ENCODE measurements around the gene ZNF865.
"Not testable (repeated sequence)": the region's sequence is repeated elsewhere in the genome, so short reads cannot be mapped to it uniquely, and the experiment has no call there.

ZNF865 gene

GRCh38 chr19:55605637-55606470 is at the start of gene ZNF865:
Gene ZNF865, plus strand, starts transcription at chr19:55605647. Its CDS starts 7,972 bp downstream, at chr19:55613619.
- DNase-seq (ENCODE audit: low spot score) = peak; percentile 93

GRCh38 chr19:55559684-55560083 is 45.8 kb upstream of the ZNF865 start:
- DNase-seq (ENCODE audit: low spot score) = no peak

GRCh38 chr19:55563261-55563690 is 42.2 kb upstream of the ZNF865 start:
- DNase-seq (ENCODE audit: low spot score) = no peak

GRCh38 chr19:55566823-55567222 is 38.6 kb upstream of the ZNF865 start:
- no peak for DNase-seq (ENCODE audit: low spot score)

GRCh38 chr19:55567708-55568328 is 37.6 kb upstream of the ZNF865 start:
- no peak for DNase-seq (ENCODE audit: low spot score)

GRCh38 chr19:55569477-55569876 is 36.0 kb upstream of the ZNF865 start:
- DNase-seq (ENCODE audit: low spot score) = not testable (repeated sequence)

- DNase-seq (ENCODE audit: low spot score) = not testable (repeated sequence)
Observed at GRCh38 chr19:55573929-55574328, 31.5 kb upstream of the ZNF865 start.

- no peak for DNase-seq (ENCODE audit: low spot score)
Observed at GRCh38 chr19:55576746-55577145, 28.7 kb upstream of the ZNF865 start.

- no peak for DNase-seq (ENCODE audit: low spot score)
Observed at GRCh38 chr19:55578031-55578760, 27.3 kb upstream of the ZNF865 start.

- no peak for DNase-seq (ENCODE audit: low spot score)
Observed at GRCh38 chr19:55578761-55579747, 26.4 kb upstream of the ZNF865 start.

GRCh38 chr19:55579766-55580621 is 25.5 kb upstream of the ZNF865 start:
- peak; percentile 55 for DNase-seq (ENCODE audit: low spot score)

GRCh38 chr19:55580628-55581144 is 24.8 kb upstream of the ZNF865 start, which contains the start of gene ZNF579:
Gene ZNF579, minus strand, starts transcription at chr19:55580848. Its CDS starts 1,209 bp downstream, at chr19:55579639.
- peak; percentile 96 for DNase-seq (ENCODE audit: low spot score)

GRCh38 chr19:55581145-55581822 is 24.2 kb upstream of the ZNF865 start:
- no peak for DNase-seq (ENCODE audit: low spot score)

- DNase-seq (ENCODE audit: low spot score) = no peak
Observed at GRCh38 chr19:55581823-55582223, 23.6 kb upstream of the ZNF865 start.

- DNase-seq (ENCODE audit: low spot score) = not testable (repeated sequence)
Observed at GRCh38 chr19:55582284-55582683, 23.2 kb upstream of the ZNF865 start.

- DNase-seq (ENCODE audit: low spot score) = not testable (repeated sequence)
Observed at GRCh38 chr19:55583897-55584296, 21.6 kb upstream of the ZNF865 start.

GRCh38 chr19:55584871-55585270 is 20.6 kb upstream of the ZNF865 start:
- no peak for DNase-seq (ENCODE audit: low spot score)

- DNase-seq (ENCODE audit: low spot score) = peak; percentile 71
Observed at GRCh38 chr19:55585658-55586339, 19.6 kb upstream of the ZNF865 start.

Measured in HuH-7.5 (cell line).